GM12801 (cell line): ENCODE measurements around the gene WIF1.

Experiments
- TF ChIP-seq, protein P1 (sequence below): IDR thresholded peaks from one replicate; pipeline ENCODE4 v1.5.1; 2011; ENCODE audit warnings: control low read depth; ENCODE audit not compliant: insufficient read length; ENCODE audit errors: extremely low read depth

WIF1 gene

DNA sequence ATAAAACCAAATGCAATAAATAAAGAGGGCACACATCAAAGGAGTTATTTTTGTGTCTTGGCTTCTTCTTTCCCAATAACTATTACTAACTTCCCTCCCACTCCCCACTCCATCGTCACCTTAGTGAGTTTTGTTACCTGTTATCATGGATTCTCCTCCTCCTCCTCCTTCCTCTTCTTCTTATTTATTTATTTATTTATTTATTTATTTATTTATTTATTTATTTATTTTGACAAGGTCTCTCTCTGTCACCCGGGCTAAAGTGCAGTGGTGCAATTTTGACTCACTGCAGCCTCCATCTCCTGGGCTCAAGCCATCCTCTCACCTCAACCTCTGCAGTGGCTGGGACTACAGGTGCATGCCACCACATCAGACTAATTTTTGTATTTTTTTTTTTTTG, 26.4 kb downstream of the WIF1 start:
- TF ChIP-seq, protein P1, sequence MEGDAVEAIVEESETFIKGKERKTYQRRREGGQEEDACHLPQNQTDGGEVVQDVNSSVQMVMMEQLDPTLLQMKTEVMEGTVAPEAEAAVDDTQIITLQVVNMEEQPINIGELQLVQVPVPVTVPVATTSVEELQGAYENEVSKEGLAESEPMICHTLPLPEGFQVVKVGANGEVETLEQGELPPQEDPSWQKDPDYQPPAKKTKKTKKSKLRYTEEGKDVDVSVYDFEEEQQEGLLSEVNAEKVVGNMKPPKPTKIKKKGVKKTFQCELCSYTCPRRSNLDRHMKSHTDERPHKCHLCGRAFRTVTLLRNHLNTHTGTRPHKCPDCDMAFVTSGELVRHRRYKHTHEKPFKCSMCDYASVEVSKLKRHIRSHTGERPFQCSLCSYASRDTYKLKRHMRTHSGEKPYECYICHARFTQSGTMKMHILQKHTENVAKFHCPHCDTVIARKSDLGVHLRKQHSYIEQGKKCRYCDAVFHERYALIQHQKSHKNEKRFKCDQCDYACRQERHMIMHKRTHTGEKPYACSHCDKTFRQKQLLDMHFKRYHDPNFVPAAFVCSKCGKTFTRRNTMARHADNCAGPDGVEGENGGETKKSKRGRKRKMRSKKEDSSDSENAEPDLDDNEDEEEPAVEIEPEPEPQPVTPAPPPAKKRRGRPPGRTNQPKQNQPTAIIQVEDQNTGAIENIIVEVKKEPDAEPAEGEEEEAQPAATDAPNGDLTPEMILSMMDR: no peak

DNA sequence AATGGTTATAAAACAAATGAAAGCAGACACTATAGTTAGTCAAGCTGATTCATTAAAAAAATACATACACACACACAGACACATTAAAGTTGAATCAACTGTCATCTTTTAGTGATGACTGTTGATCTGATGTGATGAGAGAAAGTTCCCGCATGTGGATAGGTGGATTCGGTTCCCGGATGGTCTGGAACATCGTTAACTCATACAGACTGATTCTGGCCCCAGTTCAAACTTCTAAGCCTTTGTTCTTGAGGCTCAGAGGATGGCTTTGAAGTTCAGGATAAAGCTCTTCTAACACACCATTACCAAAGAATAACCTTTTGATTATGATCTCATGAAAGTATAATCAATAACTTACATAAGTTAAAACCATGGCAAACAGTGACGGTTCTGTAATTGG, 27.5 kb downstream of the WIF1 start:
- TF ChIP-seq, protein P1: no peak

DNA sequence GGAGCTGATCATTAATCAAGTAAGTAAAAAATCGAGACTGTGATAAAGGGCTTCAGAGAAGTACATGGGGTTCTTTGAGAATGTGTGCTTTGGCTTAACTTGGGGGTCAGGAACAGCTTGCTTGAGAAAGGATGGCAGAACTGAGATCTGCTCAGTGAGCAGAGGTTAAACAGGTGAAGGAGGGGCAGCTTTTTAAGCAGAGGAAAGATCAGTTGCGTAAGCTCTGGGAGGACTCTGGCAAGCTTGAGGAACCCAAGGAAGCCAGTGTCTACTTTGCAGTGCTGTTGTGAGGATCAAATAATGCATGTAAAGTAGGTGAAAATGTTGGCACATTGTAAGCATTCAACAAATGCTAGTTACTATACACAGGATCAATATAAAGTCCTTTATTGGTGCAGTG, 30.6 kb downstream of the WIF1 start:
- TF ChIP-seq, protein P1: no peak

DNA sequence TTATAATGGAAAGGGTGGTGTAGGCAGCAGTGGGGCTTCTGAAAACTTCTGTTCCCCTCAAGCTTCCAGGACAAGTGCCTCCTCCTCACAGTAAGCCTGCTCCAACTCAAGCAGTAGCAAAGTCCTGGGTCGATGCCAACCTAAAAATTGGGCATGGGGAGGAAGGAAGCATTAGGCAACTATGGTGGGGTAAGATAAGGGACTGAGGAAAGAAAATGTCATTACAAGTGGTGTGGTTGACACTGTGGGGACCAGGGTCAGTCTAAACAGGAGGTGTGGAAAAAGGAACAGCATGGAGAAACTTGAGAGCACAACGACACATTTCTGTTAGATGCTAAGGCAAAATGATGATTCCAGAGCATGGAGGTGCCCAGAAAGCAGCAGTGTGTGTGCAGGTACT, 34.9 kb downstream of the WIF1 start:
- TF ChIP-seq, protein P1: no peak

DNA sequence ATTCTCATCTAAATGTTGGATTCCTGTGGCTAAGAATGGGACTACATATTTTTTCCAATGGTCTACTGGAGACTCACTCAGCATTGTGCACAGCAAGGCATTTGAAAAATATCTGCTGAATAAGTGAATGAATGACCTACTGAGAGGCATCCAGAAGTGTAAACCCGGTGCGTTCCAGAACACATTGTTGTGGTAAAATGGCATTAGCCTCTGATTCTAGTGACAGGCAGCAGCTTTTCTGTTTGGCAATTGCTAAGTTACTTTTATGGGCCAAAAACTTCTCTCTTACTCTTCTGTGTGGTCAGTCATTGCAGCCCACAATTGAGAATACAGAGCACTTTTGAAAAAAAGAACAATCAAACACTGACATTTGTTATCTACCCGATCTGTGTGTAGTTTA, 36.5 kb downstream of the WIF1 start:
- TF ChIP-seq, protein P1: no peak

DNA sequence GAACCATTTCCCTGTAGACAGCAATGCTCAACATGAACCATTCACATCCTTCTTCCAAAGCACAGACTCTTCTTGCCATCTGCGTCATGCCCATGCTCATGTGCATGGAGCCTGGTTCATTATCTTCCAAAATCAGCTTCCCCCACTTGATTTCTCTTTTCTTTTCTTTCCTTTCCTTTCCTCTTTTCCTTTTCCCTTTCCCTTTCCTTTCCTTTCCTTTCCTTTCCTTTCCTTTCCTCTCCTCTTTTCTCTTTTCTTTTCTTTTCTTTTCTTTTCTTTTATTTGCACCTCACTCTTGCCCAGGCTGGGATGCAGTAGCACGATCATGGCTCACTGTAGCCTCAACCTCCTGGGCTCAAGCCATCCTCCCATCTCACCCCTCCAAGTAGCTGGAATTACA, 37.5 kb downstream of the WIF1 start:
- TF ChIP-seq, protein P1: no peak

DNA sequence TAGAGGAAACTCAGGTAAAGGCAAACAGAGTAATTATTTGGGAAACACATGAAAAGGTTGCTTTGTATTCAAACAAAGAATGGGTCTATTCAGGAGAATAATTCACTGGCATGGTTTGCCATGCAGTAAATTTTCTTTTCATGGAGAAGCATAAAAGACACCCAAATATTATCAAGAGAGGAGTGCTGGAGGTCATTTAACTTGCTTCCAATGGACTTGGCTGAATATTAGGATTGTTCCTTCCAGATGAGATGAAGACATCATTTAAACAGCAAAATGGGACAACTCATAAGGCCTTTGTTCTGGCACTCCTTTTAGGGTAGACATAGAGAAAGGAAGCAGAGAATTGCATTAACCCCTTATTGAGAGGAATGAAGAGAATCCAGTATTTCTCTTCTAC, 38.7 kb downstream of the WIF1 start:
- TF ChIP-seq, protein P1: no peak

DNA sequence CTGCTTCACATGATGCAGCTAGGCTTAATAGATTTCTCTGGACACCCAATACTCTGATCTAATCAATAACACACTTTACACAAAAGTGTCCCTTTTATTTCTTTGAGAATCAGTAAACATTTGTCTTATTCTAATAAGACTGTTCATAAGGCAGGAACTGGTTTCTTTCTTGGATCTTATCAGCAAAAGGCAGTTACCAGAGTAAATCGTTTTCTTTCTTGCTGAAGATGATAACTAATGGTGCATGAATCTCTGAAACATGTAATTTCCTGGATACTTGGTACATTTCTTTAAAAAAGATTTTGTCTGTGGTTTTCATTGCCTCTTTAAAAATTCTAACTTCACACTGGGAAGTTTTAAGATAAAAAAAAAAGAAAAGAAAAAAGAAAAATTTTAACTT, 39.6 kb downstream of the WIF1 start:
- TF ChIP-seq, protein P1: no peak
